Panc1 (cell line): ENCODE data around the gene UBR3.
A peak's percentile ranks its signal among the peaks of the same experiment; 100 is the strongest.

Source experiments
- CTCF ChIP-seq: fragments of 450-650 bp; IDR thresholded peaks from 2 replicates; pipeline ENCODE4 v1.5.1; 2017; ENCODE audit warnings: mild to moderate bottlenecking
- POLR2AphosphoS5 ChIP-seq: IDR thresholded peaks from 2 replicates; pipeline ENCODE4 v1.6.1; 2012; ENCODE audit warnings: mild to moderate bottlenecking, low read depth, low read length, moderate library complexity
- REST ChIP-seq, 2 experiments: IDR thresholded peaks; 2 replicates each; pipeline ENCODE4 v1.6.1; 2011 to 2012; ENCODE audit warnings: low read depth in 2 of 2, control low read depth in 1 of 2, low read length in 1 of 2, mild to moderate bottlenecking in 1 of 2, moderate library complexity in 1 of 2; ENCODE audit not compliant: insufficient read depth in 1 of 2
- SIN3A ChIP-seq: IDR thresholded peaks from 2 replicates; pipeline ENCODE4 v1.6.1; 2012; ENCODE audit warnings: low read depth, mild to moderate bottlenecking, low read length, moderate library complexity, borderline replicate concordance; ENCODE audit not compliant: insufficient read depth

DNA sequence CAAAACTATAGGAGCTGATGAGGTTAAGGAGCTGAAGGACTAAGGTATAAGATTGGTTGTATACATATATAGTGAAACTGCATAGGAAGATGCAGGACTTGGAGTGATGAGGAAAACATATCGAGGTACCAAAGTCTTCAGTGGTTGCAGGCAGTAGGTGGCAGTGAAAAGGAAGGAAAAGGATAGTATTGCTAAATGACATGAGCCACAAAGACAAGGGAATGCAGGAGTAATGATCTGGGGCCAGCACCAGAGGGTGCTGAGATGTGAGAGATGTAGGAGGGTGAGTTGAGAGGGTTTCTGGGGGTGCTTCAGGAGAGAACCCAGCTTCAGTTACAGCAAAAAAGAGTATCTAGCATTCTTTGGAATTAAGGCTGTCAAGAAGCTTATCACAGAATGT lies 178.4 kb downstream of the UBR3 start:
- TF ChIP-seq CTCF (peak; percentile 37), SIN3A (no peak), POLR2AphosphoS5 (no peak), REST (IDR thresholded peaks at IDR 0.05; ENCODE audit: insufficient read depth in 1 of 2, low read depth in 2 of 2, low read length in 1 of 2) (no peak)
